SU-DHL-6 (cell line): ENCODE results near the gene ZNF316.
"Not testable (repeated sequence)": the region's sequence is repeated elsewhere in the genome, so short reads cannot be mapped to it uniquely, and the experiment has no call there.

Experiments
- H2AFZ ChIP-seq: fragments of 200-600 bp; sonication (generic); 2 replicates; pipeline ENCODE4 v1.6.1; 2014; ENCODE audit warnings: low read depth, mild to moderate bottlenecking, moderate library complexity, mixed read lengths, antibody characterized with exemption, low read length; ENCODE audit not compliant: severe bottlenecking
- H3F3A ChIP-seq: fragments of 200-600 bp; shearing (Covaris generic); 2 replicates; pipeline ENCODE4 v1.6.0; 2016; ENCODE audit warnings: antibody characterized with exemption, mild to moderate bottlenecking; ENCODE audit not compliant: insufficient read depth
- H3K27ac ChIP-seq: fragments of 200-600 bp; sonication (generic); 2 replicates; pipeline ENCODE4 v1.5.1; 2016; ENCODE audit warnings: low read depth, mild to moderate bottlenecking, low read length, moderate library complexity, mixed read lengths
- H3K27me3 ChIP-seq: fragments of 200-600 bp; sonication (generic), shearing (Covaris generic); 2 replicates; pipeline ENCODE4 v1.6.0; 2014; ENCODE audit warnings: mild to moderate bottlenecking, low read length
- H3K36me3 ChIP-seq: fragments of 200-600 bp; sonication (generic); 2 replicates; pipeline ENCODE4 v1.6.1; 2014; ENCODE audit warnings: mild to moderate bottlenecking, low read length, mixed read lengths
- H3K4me2 ChIP-seq: fragments of 300-600, 200-600 bp; shearing (Covaris generic), sonication (generic); 2 replicates; pipeline ENCODE4 v1.6.0; 2014; ENCODE audit warnings: low read length, low read depth, mild to moderate bottlenecking; ENCODE audit not compliant: poor library complexity, severe bottlenecking
- H3K4me3 ChIP-seq: fragments of 200-600 bp; sonication (generic); 2 replicates; pipeline ENCODE4 v1.5.1; 2014; ENCODE audit warnings: antibody characterized with exemption, low read length, mild to moderate bottlenecking, mixed read lengths; ENCODE audit not compliant: insufficient read depth, poor library complexity, severe bottlenecking
- H3K79me2 ChIP-seq: fragments of 200-600 bp; sonication (generic); 2 replicates; pipeline ENCODE4 v1.6.1; 2014; ENCODE audit warnings: mild to moderate bottlenecking, low read length, moderate library complexity; ENCODE audit not compliant: insufficient read depth
- H3K9ac ChIP-seq: fragments of 200-600 bp; sonication (generic); 2 replicates; pipeline ENCODE4 v1.7.0; 2014; ENCODE audit warnings: mild to moderate bottlenecking, low read length
- H3K9me2 ChIP-seq: fragments of 200-600 bp; sonication (generic); replicated peaks from 2 replicates; pipeline ENCODE4 v1.6.1; 2014; ENCODE audit warnings: low read length; ENCODE audit not compliant: insufficient read depth
- H3K9me3 ChIP-seq: fragments of 200-600 bp; sonication (generic); 2 replicates; pipeline ENCODE4 v1.6.1; 2014; ENCODE audit warnings: low read length, mixed read lengths; ENCODE audit not compliant: insufficient read depth
- H4K20me1 ChIP-seq: fragments of 200-600 bp; sonication (generic); 2 replicates; pipeline ENCODE4 v1.6.1; 2014; ENCODE audit warnings: low read depth, mild to moderate bottlenecking, antibody characterized with exemption, low read length, moderate library complexity, mixed read lengths
- CTCF ChIP-seq: fragments of 200-600 bp; sonication (generic); IDR thresholded peaks from one replicate; pipeline ENCODE4 v1.5.1; 2017; ENCODE audit warnings: antibody characterized with exemption, mild to moderate bottlenecking, low read length, moderate library complexity; ENCODE audit not compliant: insufficient read depth, poor library complexity, severe bottlenecking
- EZH2phosphoT487 ChIP-seq: fragments of 200-600 bp; sonication (generic), shearing (Covaris generic); conservative IDR thresholded peaks from 2 replicates; pipeline ENCODE4 v1.6.1; 2018; ENCODE audit warnings: mild to moderate bottlenecking, antibody characterized with exemption, low read length, moderate library complexity, mixed read lengths

The ZNF316 gene

GRCh38 chr7:6656413-6656812 is 19.3 kb downstream of the ZNF316 start:
- H3K9me3 ChIP-seq: no peaks in the 10 kb centered on the region
- 0 out of 2 replicates have a peak, but pooled peaks cover 4% of the 10 kb centered on the region for H3F3A ChIP-seq
- H3K9me2 ChIP-seq: no peaks in the 10 kb centered on the region
- H3K36me3 ChIP-seq: no peaks in the 10 kb centered on the region; the same call in 1 of the 2 replicates
- no peaks in the 10 kb centered on the region for H3K79me2 ChIP-seq
- H2AFZ ChIP-seq: no peak overlapping the region
- H3K9ac ChIP-seq: no peak overlapping the region
- no peaks in the 10 kb centered on the region for H3K27me3 ChIP-seq
- H3K4me3 ChIP-seq: no peak overlapping the region
- TF ChIP-seq CTCF (no peak), EZH2phosphoT487 (no peak)
- no peaks in the 10 kb centered on the region for H4K20me1 ChIP-seq
- no peak overlapping the region for H3K27ac ChIP-seq
- H3K4me2 ChIP-seq: no peak overlapping the region

- Histone ChIP-seq H3K9me2 (no peaks in the 10 kb centered on the region), H3K36me3 (no peaks in the 10 kb centered on the region), H3K9me3 (no peaks in the 10 kb centered on the region), H3K4me2 (no peak overlapping the region), H3K9ac (no peak overlapping the region), H3F3A (0 out of 2 replicates have a peak, but pooled peaks cover 4% of the 10 kb centered on the region), H4K20me1 (no peaks in the 10 kb centered on the region), H3K27me3 (no peaks in the 10 kb centered on the region), H3K4me3 (no peak overlapping the region), H3K27ac (no peak overlapping the region), H2AFZ (no peak overlapping the region), H3K79me2 (no peaks in the 10 kb centered on the region)
- TF ChIP-seq CTCF (no peak), EZH2phosphoT487 (no peak)
Observed at GRCh38 chr7:6658618-6659345, 21.7 kb downstream of the ZNF316 start.

- peaks cover 33% of the 10 kb centered on the region for H3K9me3 ChIP-seq
- not testable (repeated sequence) for H3K4me3 ChIP-seq, H3K9ac ChIP-seq, H3K9me2 ChIP-seq, H3K27ac ChIP-seq, H2AFZ ChIP-seq, H3F3A ChIP-seq, H3K79me2 ChIP-seq, H4K20me1 ChIP-seq, H3K4me2 ChIP-seq, H3K36me3 ChIP-seq, H3K27me3 ChIP-seq
Observed at GRCh38 chr7:6670851-6671250, 33.7 kb downstream of the ZNF316 start.

- H3K27me3 ChIP-seq: no peaks in the 10 kb centered on the region
- H3K4me2 ChIP-seq: no peak overlapping the region
- H3F3A ChIP-seq: no peaks in the 10 kb centered on the region
- no peak overlapping the region for H3K4me3 ChIP-seq
- H3K9me2 ChIP-seq: no peaks in the 10 kb centered on the region
- TF ChIP-seq EZH2phosphoT487 (no peak), CTCF (no peak)
- H3K79me2 ChIP-seq: no peaks in the 10 kb centered on the region
- peaks cover 3% of the 10 kb centered on the region; the same call in 1 of the 2 replicates for H3K36me3 ChIP-seq
- H3K9me3 ChIP-seq: peaks cover 70% of the 10 kb centered on the region
- H3K27ac ChIP-seq: no peak overlapping the region
- H2AFZ ChIP-seq: no peak overlapping the region
- H3K9ac ChIP-seq: no peak overlapping the region
- no peaks in the 10 kb centered on the region for H4K20me1 ChIP-seq
Observed at GRCh38 chr7:6675807-6676405, 38.8 kb downstream of the ZNF316 start.
